Type B pancreatic cell (in vitro differentiated cells): ENCODE results near the gene DMKN. TPM values are rescaled to one million over a fixed set of nuclear protein-coding genes. Genes with fewer than 3 reads are reported as not detected.
A peak's percentile ranks its signal among the peaks of the same experiment; 100 is the strongest.
"Not testable (repeated sequence)": the region's sequence is repeated elsewhere in the genome, so short reads cannot be mapped to it uniquely, and the experiment has no call there.

Experiments
- DNase-seq: peaks from one replicate; pipeline ENCODE4 v3.0.0; 2021; ENCODE audit warnings: mixed read lengths; ENCODE audit not compliant: unreplicated experiment; ENCODE audit errors: extremely low spot score
- H3K27ac Mint-ChIP-seq: 2 replicates; pipeline ENCODE4 v1.8.0; 2021; ENCODE audit warnings: mild to moderate bottlenecking, mixed read lengths
- H3K27me3 Mint-ChIP-seq: 2 replicates; pipeline ENCODE4 v1.8.0; 2021; ENCODE audit warnings: mixed read lengths
- H3K36me3 Mint-ChIP-seq: 2 replicates; pipeline ENCODE4 v1.8.0; 2021; ENCODE audit warnings: mixed read lengths
- H3K4me1 Mint-ChIP-seq: one replicate; pipeline ENCODE4 v1.8.0; 2021; ENCODE audit warnings: mixed read lengths; ENCODE audit not compliant: unreplicated experiment
- H3K4me3 Mint-ChIP-seq: 2 replicates; pipeline ENCODE4 v1.8.0; 2021; ENCODE audit warnings: mild to moderate bottlenecking, mixed read lengths
- H3K9me3 Mint-ChIP-seq: 2 replicates; pipeline ENCODE4 v1.8.0; 2021; ENCODE audit warnings: mixed read lengths
- total RNA-seq: library from RNA; stranded (reverse); gene quantifications from 2 replicates; pipeline ENCODE4 v1.2.1, GENCODE V29; 2021; ENCODE audit warnings: low replicate concordance
- TF ChIP-seq, protein P1 (sequence below): fragments of 200-600 bp; sonication (generic); conservative IDR thresholded peaks from 2 replicates; pipeline ENCODE4 v1.5.0; 2021; ENCODE audit warnings: antibody characterized with exemption, mild to moderate bottlenecking

Gene DMKN
- total RNA-seq, 1 donor from 2014 or later = 70.9 TPM

- Mint-ChIP-seq H3K36me3 (no peaks in the 10 kb centered on the region), H3K4me3 (no peak overlapping the region), H3K27me3 (no peaks in the 10 kb centered on the region), H3K27ac (peak overlapping the region; percentile 55), H3K4me1 (no peaks in the 10 kb centered on the region), H3K9me3 (no peaks in the 10 kb centered on the region)
- TF ChIP-seq, protein P1, sequence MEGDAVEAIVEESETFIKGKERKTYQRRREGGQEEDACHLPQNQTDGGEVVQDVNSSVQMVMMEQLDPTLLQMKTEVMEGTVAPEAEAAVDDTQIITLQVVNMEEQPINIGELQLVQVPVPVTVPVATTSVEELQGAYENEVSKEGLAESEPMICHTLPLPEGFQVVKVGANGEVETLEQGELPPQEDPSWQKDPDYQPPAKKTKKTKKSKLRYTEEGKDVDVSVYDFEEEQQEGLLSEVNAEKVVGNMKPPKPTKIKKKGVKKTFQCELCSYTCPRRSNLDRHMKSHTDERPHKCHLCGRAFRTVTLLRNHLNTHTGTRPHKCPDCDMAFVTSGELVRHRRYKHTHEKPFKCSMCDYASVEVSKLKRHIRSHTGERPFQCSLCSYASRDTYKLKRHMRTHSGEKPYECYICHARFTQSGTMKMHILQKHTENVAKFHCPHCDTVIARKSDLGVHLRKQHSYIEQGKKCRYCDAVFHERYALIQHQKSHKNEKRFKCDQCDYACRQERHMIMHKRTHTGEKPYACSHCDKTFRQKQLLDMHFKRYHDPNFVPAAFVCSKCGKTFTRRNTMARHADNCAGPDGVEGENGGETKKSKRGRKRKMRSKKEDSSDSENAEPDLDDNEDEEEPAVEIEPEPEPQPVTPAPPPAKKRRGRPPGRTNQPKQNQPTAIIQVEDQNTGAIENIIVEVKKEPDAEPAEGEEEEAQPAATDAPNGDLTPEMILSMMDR = peak; percentile 29
- no peak for DNase-seq
Measured at GRCh38 chr19:35478794-35479677, 34.4 kb downstream of the DMKN start.

DNA sequence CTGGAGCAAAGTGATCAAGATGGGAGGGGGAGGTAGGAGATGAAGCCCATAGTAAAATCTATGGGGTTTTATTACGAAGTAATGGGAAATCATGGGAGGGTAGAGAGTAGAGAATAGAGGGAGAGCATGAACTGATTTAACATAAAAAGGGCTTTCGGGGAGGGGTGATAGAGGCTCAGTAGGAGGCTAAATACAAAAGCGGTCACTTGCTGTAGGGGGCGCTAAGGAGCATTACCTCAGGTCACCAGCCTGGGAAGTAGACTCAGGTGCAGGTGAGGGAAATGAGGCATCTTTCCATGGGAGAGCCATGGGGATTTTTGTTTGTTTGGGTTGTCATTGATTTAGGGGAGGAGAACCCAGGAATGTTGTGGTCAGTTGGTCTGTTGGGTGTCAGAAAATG, 37.3 kb downstream of the DMKN start:
- Mint-ChIP-seq H3K27me3 (no peaks in the 10 kb centered on the region), H3K9me3 (no peaks in the 10 kb centered on the region), H3K4me1 (no peaks in the 10 kb centered on the region), H3K4me3 (no peak overlapping the region), H3K27ac (no peak overlapping the region), H3K36me3 (no peaks in the 10 kb centered on the region)
- TF ChIP-seq, protein P1 = peak; percentile 34
- no peak for DNase-seq

DNA sequence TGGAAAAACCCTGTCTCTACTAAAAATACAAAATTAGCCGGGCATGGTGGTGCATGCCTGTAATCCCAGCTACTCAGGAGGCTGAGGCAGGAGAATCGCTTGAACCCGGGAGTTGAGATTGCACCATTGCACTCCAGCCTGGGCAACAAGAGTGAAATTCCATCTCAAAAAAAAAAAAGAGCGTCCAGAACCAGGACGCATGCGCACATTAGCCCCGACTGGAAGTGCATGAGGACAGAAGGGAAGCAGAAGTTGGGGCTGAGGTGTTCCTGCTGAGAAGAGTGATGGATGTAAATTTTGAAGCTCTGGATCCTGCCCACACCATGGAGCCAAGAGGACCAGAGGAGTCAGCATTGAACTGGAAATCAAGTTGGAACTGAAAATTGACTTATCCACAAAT, 38.9 kb downstream of the DMKN start:
- H3K36me3 Mint-ChIP-seq, H3K4me3 Mint-ChIP-seq, H3K27me3 Mint-ChIP-seq, DNase-seq, H3K4me1 Mint-ChIP-seq, H3K27ac Mint-ChIP-seq, H3K9me3 Mint-ChIP-seq: not testable (repeated sequence)

GRCh38 chr19:35474104-35474503, 39.3 kb downstream of the DMKN start:
- Mint-ChIP-seq H3K27me3 (no peaks in the 10 kb centered on the region), H3K27ac (no peak overlapping the region), H3K4me1 (no peaks in the 10 kb centered on the region), H3K9me3 (no peaks in the 10 kb centered on the region), H3K4me3 (no peak overlapping the region), H3K36me3 (no peaks in the 10 kb centered on the region)
- TF ChIP-seq, protein P1 = no peak
- DNase-seq = no peak

DNA sequence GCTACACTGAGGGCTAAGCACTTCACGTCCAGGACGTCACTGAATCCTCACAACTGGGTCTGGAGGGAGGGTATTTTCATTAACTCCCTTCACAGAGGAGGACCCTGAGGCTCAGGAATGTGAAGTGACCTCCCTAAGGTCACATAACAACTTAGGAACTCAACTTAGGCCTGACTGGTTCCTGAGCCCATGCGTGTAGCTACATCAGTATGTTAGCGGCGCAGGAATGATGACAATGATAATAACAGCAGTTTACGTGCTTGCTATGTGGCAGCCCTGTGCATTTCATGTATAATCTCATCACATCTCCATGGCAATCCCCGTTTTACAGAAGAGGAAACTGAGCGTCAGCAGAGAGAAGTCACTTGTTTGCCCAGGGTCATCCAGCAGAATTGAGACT, 41.5 kb downstream of the DMKN start:
- Mint-ChIP-seq H3K27me3 (no peaks in the 10 kb centered on the region), H3K4me3 (no peak overlapping the region), H3K36me3 (no peaks in the 10 kb centered on the region), H3K27ac (no peak overlapping the region), H3K4me1 (no peaks in the 10 kb centered on the region), H3K9me3 (no peaks in the 10 kb centered on the region)
- no peak for DNase-seq
- TF ChIP-seq, protein P1 = no peak

GRCh38 chr19:35471075-35471474, 42.4 kb downstream of the DMKN start:
- not testable (repeated sequence) for H3K27me3 Mint-ChIP-seq, H3K27ac Mint-ChIP-seq, H3K36me3 Mint-ChIP-seq, DNase-seq, H3K9me3 Mint-ChIP-seq, H3K4me3 Mint-ChIP-seq, H3K4me1 Mint-ChIP-seq
